ENCODE measurements around the gene PANX2.

- no peak for TF ChIP-seq CTCF (IDR thresholded peaks at IDR 0.05; ENCODE audit: low read depth, low read length, missing input control)
- TF ChIP-seq JUND (IDR thresholded peaks at IDR 0.05): no peak
- no peak for TF ChIP-seq EGR1 (IDR thresholded peaks at IDR 0.05; ENCODE audit: low read depth in 2 of 2)
- no peak for TF ChIP-seq NR2F2 (IDR thresholded peaks at IDR 0.05)
- TF ChIP-seq SP1 (IDR thresholded peaks at IDR 0.05): no peak
- TF ChIP-seq, protein P1, sequence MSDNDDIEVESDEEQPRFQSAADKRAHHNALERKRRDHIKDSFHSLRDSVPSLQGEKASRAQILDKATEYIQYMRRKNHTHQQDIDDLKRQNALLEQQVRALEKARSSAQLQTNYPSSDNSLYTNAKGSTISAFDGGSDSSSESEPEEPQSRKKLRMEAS (IDR thresholded peaks at IDR 0.05): no peak
- no peak for TF ChIP-seq YY1 (IDR thresholded peaks at IDR 0.05)
- TF ChIP-seq, protein P2, sequence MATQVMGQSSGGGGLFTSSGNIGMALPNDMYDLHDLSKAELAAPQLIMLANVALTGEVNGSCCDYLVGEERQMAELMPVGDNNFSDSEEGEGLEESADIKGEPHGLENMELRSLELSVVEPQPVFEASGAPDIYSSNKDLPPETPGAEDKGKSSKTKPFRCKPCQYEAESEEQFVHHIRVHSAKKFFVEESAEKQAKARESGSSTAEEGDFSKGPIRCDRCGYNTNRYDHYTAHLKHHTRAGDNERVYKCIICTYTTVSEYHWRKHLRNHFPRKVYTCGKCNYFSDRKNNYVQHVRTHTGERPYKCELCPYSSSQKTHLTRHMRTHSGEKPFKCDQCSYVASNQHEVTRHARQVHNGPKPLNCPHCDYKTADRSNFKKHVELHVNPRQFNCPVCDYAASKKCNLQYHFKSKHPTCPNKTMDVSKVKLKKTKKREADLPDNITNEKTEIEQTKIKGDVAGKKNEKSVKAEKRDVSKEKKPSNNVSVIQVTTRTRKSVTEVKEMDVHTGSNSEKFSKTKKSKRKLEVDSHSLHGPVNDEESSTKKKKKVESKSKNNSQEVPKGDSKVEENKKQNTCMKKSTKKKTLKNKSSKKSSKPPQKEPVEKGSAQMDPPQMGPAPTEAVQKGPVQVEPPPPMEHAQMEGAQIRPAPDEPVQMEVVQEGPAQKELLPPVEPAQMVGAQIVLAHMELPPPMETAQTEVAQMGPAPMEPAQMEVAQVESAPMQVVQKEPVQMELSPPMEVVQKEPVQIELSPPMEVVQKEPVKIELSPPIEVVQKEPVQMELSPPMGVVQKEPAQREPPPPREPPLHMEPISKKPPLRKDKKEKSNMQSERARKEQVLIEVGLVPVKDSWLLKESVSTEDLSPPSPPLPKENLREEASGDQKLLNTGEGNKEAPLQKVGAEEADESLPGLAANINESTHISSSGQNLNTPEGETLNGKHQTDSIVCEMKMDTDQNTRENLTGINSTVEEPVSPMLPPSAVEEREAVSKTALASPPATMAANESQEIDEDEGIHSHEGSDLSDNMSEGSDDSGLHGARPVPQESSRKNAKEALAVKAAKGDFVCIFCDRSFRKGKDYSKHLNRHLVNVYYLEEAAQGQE (IDR thresholded peaks at IDR 0.05): no peak
- TF ChIP-seq ATF3 (IDR thresholded peaks at IDR 0.05): no peak
- TF ChIP-seq, protein P3, sequence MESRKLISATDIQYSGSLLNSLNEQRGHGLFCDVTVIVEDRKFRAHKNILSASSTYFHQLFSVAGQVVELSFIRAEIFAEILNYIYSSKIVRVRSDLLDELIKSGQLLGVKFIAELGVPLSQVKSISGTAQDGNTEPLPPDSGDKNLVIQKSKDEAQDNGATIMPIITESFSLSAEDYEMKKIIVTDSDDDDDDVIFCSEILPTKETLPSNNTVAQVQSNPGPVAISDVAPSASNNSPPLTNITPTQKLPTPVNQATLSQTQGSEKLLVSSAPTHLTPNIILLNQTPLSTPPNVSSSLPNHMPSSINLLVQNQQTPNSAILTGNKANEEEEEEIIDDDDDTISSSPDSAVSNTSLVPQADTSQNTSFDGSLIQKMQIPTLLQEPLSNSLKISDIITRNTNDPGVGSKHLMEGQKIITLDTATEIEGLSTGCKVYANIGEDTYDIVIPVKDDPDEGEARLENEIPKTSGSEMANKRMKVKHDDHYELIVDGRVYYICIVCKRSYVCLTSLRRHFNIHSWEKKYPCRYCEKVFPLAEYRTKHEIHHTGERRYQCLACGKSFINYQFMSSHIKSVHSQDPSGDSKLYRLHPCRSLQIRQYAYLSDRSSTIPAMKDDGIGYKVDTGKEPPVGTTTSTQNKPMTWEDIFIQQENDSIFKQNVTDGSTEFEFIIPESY (IDR thresholded peaks at IDR 0.05): no peak
These were observed 26.4 kb upstream of the PANX2 start for GRCh38 chr22:50144005-50144614.
